Mucosa of descending colon (tissue), 3 donors: Measurements from ENCODE around the gene GPR156. TPM values are rescaled to one million over a fixed set of nuclear protein-coding genes. Genes with fewer than 3 reads are reported as not detected.

Experiments used
- ATAC-seq: fragments of 200-7000 bp; cut with Tn5 transposase; one replicate; pipeline ENCODE4 v1.9.1; 2020; ENCODE audit warnings: mild to moderate bottlenecking, moderate library complexity
- DNase-seq, 3 donors: peaks; one replicate each; pipeline ENCODE4 v3.0.0-alpha.2; 2020
- H3K36me3 ChIP-seq: fragments of 200-600 bp; one replicate; pipeline ENCODE4 v1.8.0; 2021; ENCODE audit warnings: low read depth, mild to moderate bottlenecking
- H3K4me1 ChIP-seq: fragments of 200-600 bp; one replicate; pipeline ENCODE4 v1.8.0; 2021; ENCODE audit warnings: low read depth, mild to moderate bottlenecking
- H3K4me3 ChIP-seq: fragments of 200-600 bp; one replicate; pipeline ENCODE4 v1.8.0; 2021; ENCODE audit warnings: mild to moderate bottlenecking
- H3K9me3 ChIP-seq: fragments of 200-600 bp; one replicate; pipeline ENCODE4 v1.8.0; 2021; ENCODE audit warnings: mild to moderate bottlenecking
- intact Hi-C, 2 donors: fragments of 100-400 bp; cut with DNase I in 1 of 2; cut with micrococcal nuclease in 1 of 2; formaldehyde crosslinking; loops; one replicate each; pipeline versions ENCODE4 v1.11.0 to v1.11.1; 2022; cut with DNase I, micrococcal nuclease
- total RNA-seq, 3 donors: library from RNA; stranded (reverse); fragmentation: NEBNext Ultra II Directional in 2 of 3; extraction: Animal tissue kit (Norgen Biotek cat#: 25700) in 2 of 3; gene quantifications; one replicate each; pipeline versions ENCODE4 v1.2.1 to v1.2.4, GENCODE V29; 2021 to 2023
- TF ChIP-seq, protein P1 (sequence below): fragments of 200-600 bp; IDR thresholded peaks from one replicate; pipeline ENCODE4 v1.8.0; 2022; ENCODE audit warnings: antibody characterized with exemption, mild to moderate bottlenecking
- donor health status: DM: no; HTN: no; CAD: no; lungs with moderate emphysema.
- donor health status: DM: no; HTN: no; CAD: no.
- donor health status: DM: no; HTN: yes; CAD: no.

The GPR156 gene
- total RNA-seq, 3 donors from 2014 or later = 0.34 to 2.7 TPM; not detected in 1

- H3K36me3 ChIP-seq = no peaks in the 10 kb centered on the region
- TF ChIP-seq, protein P1, sequence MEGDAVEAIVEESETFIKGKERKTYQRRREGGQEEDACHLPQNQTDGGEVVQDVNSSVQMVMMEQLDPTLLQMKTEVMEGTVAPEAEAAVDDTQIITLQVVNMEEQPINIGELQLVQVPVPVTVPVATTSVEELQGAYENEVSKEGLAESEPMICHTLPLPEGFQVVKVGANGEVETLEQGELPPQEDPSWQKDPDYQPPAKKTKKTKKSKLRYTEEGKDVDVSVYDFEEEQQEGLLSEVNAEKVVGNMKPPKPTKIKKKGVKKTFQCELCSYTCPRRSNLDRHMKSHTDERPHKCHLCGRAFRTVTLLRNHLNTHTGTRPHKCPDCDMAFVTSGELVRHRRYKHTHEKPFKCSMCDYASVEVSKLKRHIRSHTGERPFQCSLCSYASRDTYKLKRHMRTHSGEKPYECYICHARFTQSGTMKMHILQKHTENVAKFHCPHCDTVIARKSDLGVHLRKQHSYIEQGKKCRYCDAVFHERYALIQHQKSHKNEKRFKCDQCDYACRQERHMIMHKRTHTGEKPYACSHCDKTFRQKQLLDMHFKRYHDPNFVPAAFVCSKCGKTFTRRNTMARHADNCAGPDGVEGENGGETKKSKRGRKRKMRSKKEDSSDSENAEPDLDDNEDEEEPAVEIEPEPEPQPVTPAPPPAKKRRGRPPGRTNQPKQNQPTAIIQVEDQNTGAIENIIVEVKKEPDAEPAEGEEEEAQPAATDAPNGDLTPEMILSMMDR = no peak
- ATAC-seq (no peak), DNase-seq (no peak)
- no peaks in the 10 kb centered on the region for H3K4me1 ChIP-seq
- H3K9me3 ChIP-seq = no peaks in the 10 kb centered on the region
- intact Hi-C loops = no loop called here
- H3K4me3 ChIP-seq = no peak overlapping the region
Measured at GRCh38 chr3:120202363-120202762, 82.7 kb downstream of the GPR156 start.

GRCh38 chr3:120200493-120201235 is 84.4 kb downstream of the GPR156 start:
- Histone ChIP-seq H3K4me1 (no peaks in the 10 kb centered on the region), H3K36me3 (no peaks in the 10 kb centered on the region), H3K9me3 (no peaks in the 10 kb centered on the region), H3K4me3 (no peak overlapping the region)
- intact Hi-C loops = no loop called here
- no peak for ATAC-seq
- DNase-seq = no peak
- TF ChIP-seq, protein P1 = no peak

DNA sequence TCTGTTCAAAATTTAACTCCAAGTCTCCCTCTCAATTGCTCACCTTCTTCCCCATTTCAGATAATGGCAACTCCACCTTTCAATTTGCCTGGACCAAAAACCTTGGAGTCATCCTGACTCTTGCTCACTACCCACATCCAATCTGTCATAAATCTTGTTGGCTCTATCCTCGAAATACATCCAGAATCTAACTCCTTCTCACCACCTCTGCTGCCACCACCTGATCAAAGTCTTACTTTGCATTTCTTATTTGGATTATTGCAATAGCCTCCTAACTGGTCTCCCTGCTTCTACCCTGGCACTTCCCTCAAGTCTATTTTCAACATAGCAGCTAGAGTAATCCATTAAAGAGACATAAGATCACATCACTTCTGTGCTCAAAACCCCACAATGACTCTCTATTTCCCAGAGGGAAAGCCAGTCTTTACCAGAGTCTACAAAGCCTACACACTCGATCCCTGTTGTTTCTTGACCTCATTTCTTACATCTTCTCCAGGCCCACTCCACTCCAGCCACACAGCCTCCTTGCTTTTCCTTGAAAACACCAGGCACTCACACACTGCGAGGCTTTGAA is 86.6 kb downstream of the GPR156 start:
- Histone ChIP-seq H3K9me3 (no peaks in the 10 kb centered on the region), H3K4me1 (no peaks in the 10 kb centered on the region), H3K36me3 (no peaks in the 10 kb centered on the region), H3K4me3 (no peak overlapping the region)
- DNase-seq = peak in 1 of 3 donors; percentile 30
- ATAC-seq = peak; percentile 47
- TF ChIP-seq, protein P1 = no peak
- intact Hi-C loops = loop anchor here in 1 of 2 donors (10.0 kb wide), 1 partner anchor 304 kb away; no protein-coding TSS in a partner anchor

DNA sequence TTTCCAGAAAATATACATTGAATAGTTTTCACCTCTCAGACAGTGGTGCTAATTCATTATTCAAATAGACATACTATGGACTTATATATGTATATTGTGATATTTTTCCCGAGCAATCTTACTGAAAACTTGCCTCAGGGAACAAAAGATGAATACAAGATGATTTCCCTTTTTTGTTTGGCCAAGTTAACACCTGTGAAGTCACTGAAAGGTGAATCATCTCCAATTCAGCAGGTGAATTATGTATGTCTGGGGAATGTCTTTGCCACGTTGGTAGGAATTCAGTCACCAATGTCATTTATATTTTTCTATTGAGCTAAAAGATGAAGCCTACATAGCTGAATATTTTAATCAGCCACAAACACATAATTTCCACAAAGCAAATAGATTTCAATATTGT is 88.2 kb downstream of the GPR156 start:
- intact Hi-C loops = loop anchor here in 1 of 2 donors (10.0 kb wide), 1 partner anchor 302 kb away; no protein-coding TSS in a partner anchor
- Histone ChIP-seq H3K4me3 (no peak overlapping the region), H3K4me1 (no peaks in the 10 kb centered on the region), H3K9me3 (no peaks in the 10 kb centered on the region), H3K36me3 (no peaks in the 10 kb centered on the region)
- ATAC-seq (no peak), DNase-seq (no peak)
- TF ChIP-seq, protein P1 = no peak

- Histone ChIP-seq H3K9me3 (no peaks in the 10 kb centered on the region), H3K4me1 (no peaks in the 10 kb centered on the region), H3K4me3 (no peak overlapping the region), H3K36me3 (no peaks in the 10 kb centered on the region)
- no peak for ATAC-seq
- intact Hi-C loops = loop anchor here in 1 of 2 donors (10.0 kb wide), 1 partner anchor 302 kb away; no protein-coding TSS in a partner anchor
- no peak for DNase-seq
- TF ChIP-seq, protein P1 = no peak
Measured at GRCh38 chr3:120196333-120196732, 88.7 kb downstream of the GPR156 start.
